Activated CD8-positive, alpha-beta memory T cell treated with anti-CD3 and anti-CD28 coated beads for 36 hours (primary cell): Measurements from ENCODE around the gene PLEKHA5. TPM values are rescaled to one million over a fixed set of nuclear protein-coding genes. Genes with fewer than 3 reads are reported as not detected.
"Not testable (repeated sequence)": the region's sequence is repeated elsewhere in the genome, so short reads cannot be mapped to it uniquely, and the experiment has no call there.

Experiments
- CTCF ChIA-PET: fragments of 350-600 bp; sonication (Branson Sonifier 250); formaldehyde crosslinking; loops from one replicate; lab custom pipeline; 2021; ENCODE audit warnings: antibody characterized with exemption; lab: Charles Lee
- POLR2A ChIA-PET: fragments of 350-600 bp; sonication (Branson Sonifier 250); formaldehyde crosslinking; loops from one replicate; lab custom pipeline; 2021; ENCODE audit warnings: antibody characterized with exemption; lab: Charles Lee
- total RNA-seq, 2 experiments: library from RNA; stranded (reverse); gene quantifications; one replicate each; pipeline ENCODE4 v1.2.3, GENCODE V29; 2021

The PLEKHA5 gene
- total RNA-seq, 2 experiments from 2014 or later = 3.9 to 4.6 TPM

DNA sequence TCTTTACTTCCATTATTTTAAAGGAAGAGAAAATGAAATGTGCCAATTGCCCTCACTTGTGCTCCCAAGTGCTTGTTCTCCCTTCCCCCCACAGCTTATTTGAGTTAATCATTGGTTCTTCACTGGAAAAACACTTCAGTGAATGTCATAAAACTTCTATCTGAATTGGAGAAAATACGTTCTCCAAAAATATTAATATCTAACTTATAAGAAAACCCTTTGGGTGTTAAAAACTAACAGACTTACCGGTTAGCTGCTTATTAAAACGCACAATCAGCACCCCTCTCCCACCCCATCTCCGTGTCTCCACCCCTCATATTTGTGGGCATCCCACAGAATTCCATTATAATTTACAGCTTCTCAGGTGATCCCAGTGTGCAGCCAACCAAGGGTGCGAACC is 31.7 kb downstream of the PLEKHA5 start:
- POLR2A ChIA-PET = no interaction called here
- CTCF ChIA-PET = no interaction called here

DNA sequence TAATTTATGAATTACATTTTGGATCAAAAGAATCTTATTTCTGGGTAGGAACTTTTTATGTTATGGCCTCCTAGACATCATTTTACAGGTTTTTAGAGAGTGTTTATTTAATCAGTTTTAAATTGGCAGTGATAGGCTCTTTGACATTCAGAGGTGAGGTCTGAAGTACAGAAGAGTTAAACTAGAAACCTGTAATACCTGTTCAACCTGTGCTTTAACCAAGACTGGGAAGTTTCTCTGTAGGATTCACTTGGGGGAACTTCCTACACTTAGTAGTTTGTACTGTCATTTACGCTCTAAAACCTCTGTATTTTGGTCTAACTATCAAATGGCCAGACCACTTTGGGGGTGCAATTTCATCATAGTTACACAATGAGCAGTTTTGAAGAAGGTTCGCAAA is 35.9 kb downstream of the PLEKHA5 start:
- ChIA-PET POLR2A (no interaction called here), CTCF (no interaction called here)

DNA sequence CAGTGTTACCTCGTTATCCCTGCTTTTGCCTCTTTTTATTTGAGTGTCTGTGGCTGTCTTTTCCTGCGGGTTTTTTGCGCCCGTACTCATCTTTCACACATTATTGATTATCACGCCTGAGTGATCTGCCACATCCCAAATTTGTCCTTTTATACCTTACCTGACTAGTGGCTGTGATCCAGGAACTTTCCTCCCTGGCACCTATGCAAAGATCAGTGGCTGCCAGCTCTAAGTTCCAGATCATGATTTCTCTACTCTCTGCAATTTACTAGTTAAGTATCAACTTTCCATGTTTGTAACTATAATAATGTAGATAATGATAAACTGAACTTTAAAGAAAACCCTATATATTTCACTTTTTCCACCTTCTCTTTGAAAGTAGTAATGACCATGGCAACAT is 36.9 kb downstream of the PLEKHA5 start:
- CTCF ChIA-PET = no interaction called here
- POLR2A ChIA-PET = interaction anchor here (0.5 kb wide), 1 partner anchor 36 kb away, joined by 6 read pairs; no protein-coding TSS in a partner anchor

DNA sequence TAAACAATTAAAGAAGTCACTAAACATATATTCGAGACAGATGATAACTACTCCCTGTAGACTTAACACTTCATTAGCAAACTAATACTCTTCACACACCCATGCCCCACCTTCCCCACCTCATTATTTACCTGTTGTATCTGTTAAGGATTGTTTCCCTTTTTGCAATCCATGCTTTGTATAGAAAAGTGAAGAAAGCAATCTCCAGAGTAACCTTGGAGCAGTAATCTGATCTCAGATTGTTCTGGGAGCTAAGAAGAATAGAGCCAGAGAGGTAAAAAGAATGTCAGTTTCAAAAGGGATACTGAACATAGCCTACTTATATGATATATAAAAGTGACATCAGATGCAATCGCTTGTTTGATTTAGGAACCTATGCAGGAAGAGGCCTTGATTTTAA is 37.4 kb downstream of the PLEKHA5 start:
- CTCF ChIA-PET = interaction anchor here (0.6 kb wide), 1 partner anchor 486 kb away, joined by 3 read pairs; no protein-coding TSS in a partner anchor

DNA sequence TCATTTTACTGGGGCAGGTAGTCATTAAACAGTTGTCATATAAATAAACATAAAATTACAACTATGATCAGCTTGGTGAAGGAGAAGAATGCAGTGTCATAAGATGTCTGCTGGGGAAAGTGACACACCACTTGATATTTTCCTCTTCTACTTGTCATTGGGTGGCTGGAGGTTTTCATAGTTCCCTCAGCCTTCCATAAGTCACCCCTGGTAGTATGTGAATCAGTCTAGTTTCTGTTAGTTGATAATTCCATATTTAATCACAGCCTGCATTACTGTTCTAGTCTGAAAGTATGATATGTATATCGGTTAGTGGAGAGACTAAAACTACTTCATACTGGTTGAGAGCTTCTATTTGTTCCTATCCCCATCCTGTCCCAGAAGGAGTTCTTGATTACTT is 38.2 kb downstream of the PLEKHA5 start:
- ChIA-PET CTCF (interaction anchor here (0.6 kb wide), 1 partner anchor 485 kb away, joined by 3 read pairs; no protein-coding TSS in a partner anchor), POLR2A (no interaction called here)

More for the DNA sequence above, 37.4 kb downstream of the PLEKHA5 start:
- POLR2A ChIA-PET = interaction anchor here (0.5 kb wide), 1 partner anchor 36 kb away, joined by 6 read pairs; no protein-coding TSS in a partner anchor

DNA sequence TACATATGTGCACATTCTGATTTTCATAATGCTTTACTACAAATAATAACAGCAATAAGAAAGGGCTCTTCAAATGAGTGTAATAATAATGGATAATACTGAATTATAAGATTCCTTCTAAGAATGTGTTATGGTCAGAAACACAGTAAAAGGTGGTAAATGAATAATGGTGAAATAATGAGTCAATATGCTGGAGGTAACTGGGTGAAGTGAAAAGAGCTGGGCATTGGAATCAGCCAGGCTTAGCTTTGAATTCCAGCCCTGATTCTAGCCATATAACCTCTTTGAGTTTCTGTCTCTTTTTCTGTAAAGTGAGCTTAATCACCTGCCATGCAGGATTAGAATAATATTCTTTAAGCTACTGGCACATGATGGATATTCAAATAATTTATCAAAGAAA is 39.1 kb downstream of the PLEKHA5 start:
- CTCF ChIA-PET = no interaction called here
- POLR2A ChIA-PET = no interaction called here

DNA sequence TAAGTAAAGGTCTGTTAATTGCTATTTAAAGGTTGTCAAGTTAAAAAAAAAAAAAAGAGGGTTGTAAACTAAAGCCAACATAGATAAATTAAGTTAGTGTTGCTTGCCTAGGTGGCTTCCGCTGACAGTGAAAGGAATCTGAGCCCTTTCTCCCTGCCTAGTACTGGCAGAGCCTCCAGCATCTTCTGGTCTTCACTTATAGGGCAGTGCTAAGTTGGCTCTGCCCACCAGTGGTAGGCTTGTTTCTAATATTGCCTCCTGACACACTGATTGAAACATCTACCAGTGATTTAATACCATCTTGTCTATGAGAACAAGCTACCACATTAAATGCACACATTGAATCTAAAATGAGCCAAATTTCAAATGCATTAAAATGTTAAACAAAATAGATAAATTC is 39.7 kb downstream of the PLEKHA5 start:
- POLR2A ChIA-PET = no interaction called here
- CTCF ChIA-PET = no interaction called here

DNA sequence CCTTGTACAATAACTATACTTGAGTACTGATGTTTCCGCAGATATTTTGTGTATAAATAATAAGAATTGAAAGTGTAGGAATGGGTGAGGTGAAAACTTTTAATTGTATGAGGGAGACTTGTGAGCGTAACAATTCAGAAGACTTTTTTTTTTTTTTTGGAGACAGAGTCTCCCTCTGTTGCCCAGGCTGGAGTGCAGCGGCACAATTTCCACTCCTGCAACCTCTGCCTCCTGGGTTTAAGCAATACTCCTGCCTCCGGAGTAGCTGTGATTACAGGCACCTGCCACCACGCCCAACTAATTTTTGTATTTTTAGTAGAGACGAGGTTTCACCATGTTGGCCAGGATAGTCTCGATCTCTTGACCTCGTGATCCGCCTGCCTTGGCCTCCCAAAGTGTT is 40.8 kb downstream of the PLEKHA5 start:
- POLR2A ChIA-PET, CTCF ChIA-PET: not testable (repeated sequence)

DNA sequence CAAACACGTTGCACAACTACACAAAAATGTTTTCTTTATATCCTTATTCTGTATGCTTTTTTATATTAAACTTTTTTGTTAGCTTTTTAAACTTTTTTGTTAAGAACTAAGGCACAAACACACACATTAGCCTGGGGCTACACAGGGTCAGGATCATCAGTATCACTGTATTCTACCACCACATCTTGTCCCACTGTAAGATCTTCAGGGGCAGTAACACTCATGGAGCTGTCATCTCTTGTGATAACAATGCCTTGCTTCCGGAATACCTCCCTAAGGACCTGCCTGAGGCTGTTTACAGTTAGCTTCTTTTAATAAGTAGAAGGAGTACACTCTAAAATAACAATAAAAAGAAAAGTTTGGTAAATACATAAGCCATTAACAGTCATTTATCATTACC is 42.2 kb downstream of the PLEKHA5 start:
- ChIA-PET CTCF (no interaction called here), POLR2A (no interaction called here)

DNA sequence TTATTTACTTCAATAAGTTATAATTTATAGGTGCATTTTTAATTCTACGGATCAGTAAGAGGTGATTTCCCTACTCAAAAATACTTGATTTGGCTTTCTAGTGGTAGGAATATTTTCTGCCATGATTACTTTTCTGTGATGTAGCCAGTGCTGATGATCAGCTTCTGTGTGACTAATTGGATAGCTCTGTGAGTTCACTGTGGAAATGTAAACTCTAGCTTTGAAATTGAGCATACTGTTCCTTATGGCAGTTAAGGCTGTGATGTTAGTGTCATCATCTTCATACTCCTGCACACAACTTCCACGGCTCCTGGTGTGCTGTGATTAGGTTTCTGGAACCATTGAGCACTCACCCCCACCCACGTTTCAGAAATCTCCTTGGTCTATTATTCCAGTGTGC is 48.2 kb downstream of the PLEKHA5 start:
- CTCF ChIA-PET = no interaction called here
- POLR2A ChIA-PET = no interaction called here

DNA sequence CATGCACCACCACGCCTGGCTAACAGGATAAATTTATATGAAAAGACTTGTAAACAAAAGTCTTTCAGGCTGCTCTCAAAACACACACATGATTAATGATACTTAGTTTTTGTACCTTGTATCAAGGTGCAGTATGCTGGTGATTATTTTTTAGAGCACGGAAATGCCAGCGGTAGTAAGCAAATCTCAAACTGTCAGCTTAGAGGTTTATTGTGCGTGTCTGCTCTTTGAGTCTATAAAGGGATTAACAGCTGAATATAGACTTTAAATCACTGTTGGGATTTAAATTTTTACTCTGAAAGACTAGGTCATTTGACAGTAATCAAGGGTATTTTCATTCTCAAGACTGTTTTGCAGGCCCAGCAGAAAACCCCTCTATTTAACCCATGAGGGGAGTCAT is 50.5 kb downstream of the PLEKHA5 start:
- ChIA-PET CTCF (no interaction called here), POLR2A (no interaction called here)

DNA sequence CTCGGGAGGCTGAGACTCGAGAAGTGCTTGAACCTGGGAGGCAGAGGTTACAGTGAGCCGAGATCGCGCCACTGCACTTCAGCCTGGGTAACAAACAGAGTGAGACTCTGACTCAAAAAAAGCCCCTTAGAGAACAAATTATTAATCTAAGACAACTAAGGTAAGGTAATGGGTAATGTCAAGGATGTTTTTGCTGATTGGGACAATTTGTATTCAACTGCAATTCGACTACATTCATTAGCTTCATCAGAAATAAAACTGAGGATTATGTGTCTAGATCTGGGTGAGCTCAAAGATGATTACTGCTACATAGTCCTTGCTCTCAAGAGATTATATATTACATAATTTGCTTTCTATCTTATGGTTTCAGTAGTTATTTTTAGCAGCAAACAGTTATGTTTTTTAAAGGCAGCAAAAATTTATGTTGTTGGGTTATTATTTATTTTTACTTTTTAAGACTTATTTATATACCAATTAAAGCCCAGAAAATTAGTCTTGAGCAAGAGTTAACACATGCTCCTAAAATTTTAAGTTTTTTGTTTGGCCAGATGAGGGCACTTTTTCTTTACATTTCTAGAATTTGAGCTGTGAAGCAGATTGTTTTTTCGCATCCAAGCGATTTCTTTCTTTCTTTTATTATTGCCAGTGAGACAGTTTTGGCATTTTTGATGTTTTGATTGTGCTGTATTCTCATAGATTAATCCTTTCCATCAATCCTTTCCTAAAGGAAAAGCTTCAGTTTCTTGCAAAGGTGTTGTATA is 52.3 kb downstream of the PLEKHA5 start:
- CTCF ChIA-PET = no interaction called here
- POLR2A ChIA-PET = no interaction called here

DNA sequence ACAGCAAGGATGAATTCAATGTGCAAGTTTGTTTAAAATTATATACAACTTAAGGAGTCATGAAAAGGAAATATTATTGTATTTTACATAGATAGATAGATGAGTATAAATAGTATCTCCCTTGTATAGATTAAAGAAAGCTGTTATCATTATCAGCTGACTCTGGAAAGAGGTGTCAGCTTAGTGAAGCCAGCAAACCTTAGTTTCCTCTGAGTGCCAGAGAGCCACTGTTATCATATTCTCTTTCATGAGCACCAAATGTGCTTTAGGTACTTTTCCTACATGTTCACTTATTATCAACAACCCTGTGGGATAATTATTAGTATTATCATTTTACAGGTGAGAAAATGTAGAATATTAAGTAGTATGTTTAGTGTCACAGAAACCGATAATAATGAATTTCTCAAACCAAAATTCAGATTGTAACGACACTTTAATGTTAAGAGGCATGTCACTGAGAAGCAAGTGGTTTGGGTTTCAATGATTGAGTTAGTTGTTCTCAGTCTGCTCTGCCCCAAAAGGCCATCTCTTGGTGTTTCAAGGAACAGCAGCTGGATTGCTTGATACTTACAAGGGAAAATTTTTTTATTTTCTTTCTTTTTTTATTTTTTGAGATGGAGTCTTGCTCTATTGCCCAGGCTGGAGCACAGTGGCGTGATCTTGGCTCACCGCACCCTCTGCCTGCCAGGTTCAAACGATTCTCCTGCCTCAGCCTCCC is 53.7 kb downstream of the PLEKHA5 start:
- ChIA-PET POLR2A (no interaction called here), CTCF (no interaction called here)

DNA sequence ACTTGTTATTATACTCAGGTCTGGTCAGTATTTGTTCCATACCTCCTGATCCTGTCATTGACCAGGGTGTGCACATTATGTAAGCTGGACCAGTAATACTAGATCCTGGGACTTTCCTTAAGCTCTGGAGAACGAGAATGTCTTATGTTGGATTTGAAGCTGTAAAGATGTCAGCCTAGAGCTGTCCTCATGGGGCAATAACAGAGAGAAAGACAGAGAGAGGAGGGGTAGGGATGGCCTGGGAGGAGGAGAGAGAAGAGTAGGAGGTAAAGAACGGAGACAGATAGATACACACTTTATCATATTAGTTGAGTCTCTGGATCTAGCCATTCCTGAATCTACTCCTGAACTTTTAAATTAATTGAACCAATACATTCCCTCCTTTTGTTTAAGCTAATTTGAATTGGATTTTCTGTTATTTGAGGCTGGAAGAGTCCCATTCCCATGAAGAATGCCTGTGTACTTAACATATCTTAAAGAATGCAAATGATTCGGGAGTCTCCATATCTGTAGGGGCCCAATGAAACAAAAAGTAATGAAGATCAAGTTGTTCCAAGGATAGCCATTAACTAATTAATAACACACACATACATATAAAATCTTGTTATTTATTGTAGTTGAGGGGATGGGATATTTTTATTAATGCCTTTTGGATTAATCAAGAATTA is 55.9 kb downstream of the PLEKHA5 start:
- CTCF ChIA-PET = interaction anchor here (1.0 kb wide), 2 partner anchors 25 to 38 kb away, joined by 3 read pairs; no protein-coding TSS in a partner anchor
- POLR2A ChIA-PET = no interaction called here

DNA sequence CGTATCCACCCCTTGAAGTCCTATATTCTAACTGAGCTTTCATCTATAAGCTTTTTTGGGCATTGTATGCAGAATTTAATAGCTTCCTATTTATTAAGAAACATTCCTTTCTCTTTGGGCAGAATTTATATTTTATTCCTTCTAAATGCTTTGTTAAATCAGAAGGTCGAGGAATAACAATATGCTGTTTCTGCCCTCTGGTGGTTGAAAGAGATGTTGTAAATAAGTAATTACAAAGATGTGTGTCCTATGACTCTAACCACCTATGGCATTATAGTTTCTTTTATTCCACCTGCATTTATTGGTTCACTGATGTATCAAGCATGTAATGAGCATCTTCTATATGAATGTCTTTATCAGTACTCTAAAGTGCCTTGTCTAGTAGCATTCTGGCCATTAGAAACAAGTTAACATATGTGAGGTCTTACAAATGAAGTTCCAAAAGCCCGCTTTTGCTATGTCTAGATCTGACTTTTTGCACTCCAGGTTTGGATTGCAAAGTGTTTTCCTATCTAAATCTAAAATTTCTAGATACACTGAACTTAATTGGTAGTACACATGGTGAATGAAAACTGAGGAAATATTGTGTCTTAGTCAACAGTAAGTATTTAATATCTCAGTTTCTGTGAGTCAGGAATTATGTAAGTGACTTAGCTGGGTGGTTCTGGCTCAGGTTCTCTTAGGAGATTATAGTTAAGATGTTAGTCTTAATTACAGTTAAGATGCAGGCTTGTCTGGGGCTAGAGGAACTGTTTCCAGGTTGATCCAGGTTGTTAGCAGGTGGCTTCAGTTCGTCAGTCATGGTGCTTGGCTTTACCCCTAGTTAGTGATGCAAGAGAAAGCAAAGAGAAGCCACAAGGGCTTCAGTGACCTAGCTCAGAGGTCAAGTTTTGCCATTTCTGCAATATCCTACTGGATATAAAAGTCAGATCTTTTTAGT is 57.5 kb downstream of the PLEKHA5 start:
- ChIA-PET POLR2A (no interaction called here), CTCF (interaction anchor here (1.0 to 1.2 kb wide), 2 partner anchors 10 to 24 kb away, joined by 3 to 4 read pairs; no protein-coding TSS in a partner anchor)

DNA sequence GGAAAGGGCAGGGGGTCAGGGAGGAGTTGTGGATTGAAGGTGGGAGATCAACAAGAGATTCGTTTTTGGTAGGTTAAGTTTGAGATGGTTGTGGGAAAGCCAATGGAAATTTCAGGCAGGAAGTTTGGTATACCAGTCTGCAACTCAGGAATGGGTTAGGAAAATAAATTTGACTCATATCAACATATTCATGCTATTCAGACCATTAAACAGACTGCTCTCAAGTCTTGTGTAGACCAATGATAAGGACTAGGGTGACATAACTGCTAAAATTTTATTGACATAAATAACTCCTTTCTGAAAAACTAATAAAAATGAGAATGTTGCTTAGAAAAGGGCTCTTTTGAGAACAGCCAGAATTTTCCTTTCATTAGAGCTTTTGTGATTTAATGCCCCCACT is 60.0 kb downstream of the PLEKHA5 start:
- ChIA-PET POLR2A (no interaction called here), CTCF (no interaction called here)

DNA sequence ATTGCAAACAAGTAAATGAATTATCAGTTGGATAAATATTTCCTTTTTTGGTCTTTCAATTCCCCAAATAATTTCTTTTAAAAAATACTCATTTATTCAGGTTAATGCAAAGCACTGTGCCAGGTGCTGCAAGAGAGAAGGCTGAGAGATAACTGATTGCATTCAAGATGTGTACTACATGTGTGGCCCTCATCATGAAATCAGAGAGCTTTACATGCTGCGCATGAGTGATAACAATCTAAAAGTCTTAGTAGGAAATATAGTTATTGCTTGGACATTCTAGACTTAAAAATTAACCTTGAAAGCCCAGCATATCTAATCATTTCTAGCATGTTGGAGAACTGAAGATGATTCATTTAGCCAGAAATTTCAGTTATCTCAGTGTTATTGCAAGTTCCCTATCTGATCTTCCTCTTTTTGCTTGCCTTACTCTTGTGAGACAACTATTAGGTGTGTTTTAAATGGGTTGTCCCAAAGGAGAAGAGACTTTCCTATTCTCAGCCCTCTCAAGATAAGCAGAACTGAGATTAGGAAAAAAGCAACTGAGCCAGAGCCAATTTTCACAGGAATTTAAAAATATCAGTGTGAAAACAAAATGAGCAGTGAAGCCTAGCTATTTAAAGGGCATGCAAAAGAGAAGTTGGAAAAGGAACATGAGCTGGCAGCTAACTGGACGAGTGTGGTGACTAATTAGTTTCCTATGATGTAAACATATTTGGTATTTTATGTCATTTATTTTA is 60.9 kb downstream of the PLEKHA5 start:
- CTCF ChIA-PET = no interaction called here
- POLR2A ChIA-PET = no interaction called here

DNA sequence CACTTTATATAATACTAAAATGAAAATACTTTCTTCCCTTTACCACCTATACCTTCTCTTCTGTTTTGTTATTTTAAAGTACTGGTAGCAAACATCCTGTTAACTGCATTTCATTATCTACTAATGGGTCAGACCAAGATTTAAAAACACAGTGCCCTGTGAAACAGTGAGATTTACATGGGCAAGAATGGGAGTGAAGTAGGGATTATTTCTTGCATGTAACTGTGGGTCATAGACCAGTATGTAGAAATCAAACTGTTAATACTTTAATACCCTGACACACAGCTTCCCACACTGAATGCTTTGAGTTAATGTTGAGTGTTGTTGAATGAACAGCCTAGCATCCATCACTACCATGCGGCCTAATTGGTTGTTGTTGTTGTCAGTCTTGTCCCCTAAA is 61.6 kb downstream of the PLEKHA5 start:
- POLR2A ChIA-PET = no interaction called here
- CTCF ChIA-PET = no interaction called here
